Fibroblast of upper back skin (primary cell): ENCODE data around the gene NBR1.
A peak's percentile ranks its signal among the peaks of the same experiment; 100 is the strongest.
"Not testable (repeated sequence)": the region's sequence is repeated elsewhere in the genome, so short reads cannot be mapped to it uniquely, and the experiment has no call there.

Experiments
- DNase-seq: peaks from one replicate; pipeline ENCODE4 v3.0.0-alpha.2; 2013

The NBR1 gene

DNA sequence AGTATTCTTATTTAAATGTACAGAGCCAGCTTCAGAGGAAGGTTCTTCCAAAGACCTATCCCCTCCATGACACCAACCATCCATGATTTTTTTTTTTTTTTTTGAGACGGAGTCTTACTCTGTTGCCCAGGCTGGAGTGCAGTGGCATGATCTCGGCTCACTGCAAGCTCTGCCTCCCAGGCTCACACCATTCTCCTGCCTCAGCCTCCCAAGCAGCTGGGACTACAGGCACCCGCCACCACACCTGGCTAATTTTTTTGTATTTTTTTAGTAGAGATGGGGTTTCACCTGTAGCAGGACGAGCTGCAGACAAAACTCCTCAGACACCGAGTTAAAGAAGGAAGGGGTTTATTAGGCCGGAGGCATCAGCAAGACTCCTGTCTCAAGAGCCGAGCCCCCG, 11.1 kb upstream of the NBR1 start:
- DNase-seq, result not testable (repeated sequence)

DNA sequence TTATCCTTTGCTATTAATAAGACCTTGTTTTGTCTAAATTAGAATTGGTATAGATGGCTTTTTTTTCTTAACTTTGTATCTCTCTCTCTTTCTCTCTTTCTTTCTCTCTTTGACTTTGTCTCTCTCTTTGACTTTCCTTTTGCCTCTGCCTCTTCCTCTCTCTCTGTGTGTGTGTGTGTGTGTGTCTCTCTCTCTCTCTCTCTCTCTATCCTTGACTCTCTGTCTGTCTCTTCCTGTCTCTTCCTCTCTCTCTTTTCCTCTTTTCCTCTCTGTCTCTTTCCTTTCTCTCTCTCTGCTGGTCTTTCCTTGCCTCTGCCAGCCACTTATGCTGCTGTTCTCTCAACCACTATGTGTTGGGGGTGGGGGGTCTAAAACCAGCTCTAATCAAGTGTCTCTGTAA, 5.0 kb upstream of the NBR1 start:
- not testable (repeated sequence) for DNase-seq

- DNase-seq, result no peak
These were observed 1.4 kb upstream of the NBR1 start for GRCh38 chr17:43169561-43170139.

GRCh38 chr17:43170140-43170765, 761 bp upstream of the NBR1 start:
- peak; percentile 94 for DNase-seq

DNA sequence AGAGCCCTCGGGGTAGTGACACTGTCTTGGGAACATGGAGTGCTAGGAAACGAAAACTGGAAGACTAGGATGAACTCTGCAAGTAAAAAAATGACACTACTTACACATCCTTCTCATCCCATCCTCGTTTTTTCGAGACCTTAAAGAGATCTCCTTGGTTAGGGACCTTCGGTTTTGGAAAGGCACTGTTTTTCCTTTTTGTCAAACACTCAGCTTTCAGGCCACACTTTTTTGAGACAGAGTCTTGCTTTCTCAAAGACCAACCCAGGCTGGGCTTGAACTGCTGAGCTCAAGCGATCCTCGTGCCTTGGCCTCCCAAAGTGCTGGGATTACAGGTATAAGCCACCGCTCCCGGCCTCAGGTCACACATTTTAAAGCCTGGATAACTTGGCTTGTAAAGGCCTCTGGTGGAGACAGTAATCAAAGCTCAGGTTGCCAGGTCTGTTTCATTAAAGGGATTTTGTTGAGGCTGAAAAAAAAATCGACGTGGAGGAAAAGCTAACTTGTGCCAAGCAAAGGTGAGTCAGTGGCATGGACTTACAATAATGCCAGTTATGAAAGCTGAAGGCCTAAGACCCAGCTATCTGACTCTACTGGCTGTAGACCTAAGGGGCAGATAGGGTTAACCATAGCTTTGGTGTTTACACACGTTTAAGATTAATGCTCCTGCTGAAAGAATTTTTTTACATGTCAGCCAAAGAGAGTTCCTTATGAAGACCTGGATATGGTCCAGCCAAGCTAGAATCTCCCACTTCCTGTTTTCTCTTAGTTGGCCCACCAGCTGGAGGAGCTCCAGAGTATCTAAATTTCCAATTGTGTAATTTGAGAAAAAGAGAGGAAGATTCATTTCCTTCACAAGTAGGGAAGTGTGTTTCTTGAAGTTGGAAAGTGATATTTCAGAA, 823 bp downstream of the NBR1 start:
- peak; percentile 97 for DNase-seq

DNA sequence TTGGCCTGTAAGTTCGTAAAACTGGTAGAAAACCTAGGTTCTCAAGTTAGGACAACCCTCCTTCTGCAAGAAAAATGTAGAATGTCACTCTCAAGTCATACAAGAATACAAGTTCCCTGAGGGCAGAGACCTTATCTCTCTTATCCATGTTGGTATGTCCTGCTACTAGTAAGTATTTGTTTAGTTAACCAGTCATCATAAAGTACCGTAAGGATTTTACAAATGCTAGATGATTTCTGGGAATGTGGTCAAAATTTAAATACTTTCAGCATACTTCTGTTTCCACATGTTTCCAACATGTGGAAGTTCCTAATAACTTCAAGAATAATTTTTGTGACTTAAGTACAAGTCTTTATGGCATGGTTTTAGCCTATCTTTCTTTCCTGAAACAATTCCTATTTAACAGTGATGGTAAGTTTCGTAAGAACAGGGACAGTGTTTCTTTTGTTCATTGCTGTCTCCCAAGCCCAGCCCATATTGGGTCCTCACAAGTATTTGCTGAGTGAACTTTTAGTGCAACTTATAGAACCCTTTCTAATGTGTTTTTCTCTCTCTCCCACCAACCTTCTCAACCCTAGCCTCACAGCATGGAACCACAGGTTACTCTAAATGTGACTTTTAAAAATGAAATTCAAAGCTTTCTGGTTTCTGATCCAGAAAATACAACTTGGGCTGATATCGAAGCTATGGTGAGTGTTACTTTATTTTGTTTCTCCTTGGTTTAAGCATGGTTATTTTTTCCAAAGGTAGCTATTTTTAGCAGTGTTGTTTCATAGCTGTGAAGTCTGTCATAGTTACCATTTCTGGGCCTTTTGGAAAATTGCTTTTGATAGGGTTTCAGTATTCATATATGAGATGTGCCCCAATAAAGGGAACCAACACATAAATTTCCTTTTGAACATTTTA, 4.5 kb downstream of the NBR1 start:
- DNase-seq, result peak; percentile 78

DNA sequence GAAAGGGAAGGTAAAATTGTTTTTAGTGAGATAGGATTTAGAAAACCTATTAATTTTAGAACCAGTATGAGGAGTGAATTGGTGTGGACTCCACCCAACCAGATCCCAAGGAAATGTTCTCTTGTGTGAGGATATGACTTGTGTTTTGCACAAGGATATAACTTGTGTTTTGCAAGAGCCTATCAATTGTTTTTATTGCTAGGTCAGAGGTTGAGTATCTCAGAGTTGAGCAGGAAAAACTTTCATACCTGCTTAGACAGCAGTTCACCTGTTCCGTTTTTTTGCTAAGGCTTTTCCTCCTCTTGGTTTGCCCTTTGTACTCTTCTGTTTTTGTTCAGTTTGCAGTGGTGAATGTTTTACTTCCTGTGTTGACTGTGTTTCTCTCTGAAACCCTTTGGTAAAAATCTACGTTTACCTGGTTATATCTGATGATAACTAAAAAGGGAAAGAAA, 5.1 kb downstream of the NBR1 start:
- DNase-seq, result no peak

- DNase-seq, result no peak
These were observed 12.9 kb downstream of the NBR1 start for GRCh38 chr17:43183921-43184320.

DNA sequence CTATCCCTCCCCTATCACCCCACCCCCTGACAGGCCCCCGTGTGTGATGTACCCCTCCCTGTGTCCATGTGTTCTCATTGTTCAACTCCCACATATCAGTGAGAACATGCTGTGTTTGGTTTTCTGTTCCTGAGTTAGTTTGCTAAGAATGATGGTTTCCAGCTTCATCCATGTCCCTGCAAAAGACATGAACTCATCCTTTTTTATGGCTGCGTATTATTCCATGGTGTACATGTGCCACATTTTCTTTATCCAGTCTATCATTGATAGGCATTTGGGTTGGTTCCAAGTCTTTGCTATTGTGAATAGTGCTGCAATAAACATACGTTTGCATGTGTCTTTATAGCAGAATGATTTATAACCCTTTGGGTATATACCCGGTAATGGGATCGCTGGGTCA, 15.6 kb downstream of the NBR1 start:
- DNase-seq, result not testable (repeated sequence)

DNA sequence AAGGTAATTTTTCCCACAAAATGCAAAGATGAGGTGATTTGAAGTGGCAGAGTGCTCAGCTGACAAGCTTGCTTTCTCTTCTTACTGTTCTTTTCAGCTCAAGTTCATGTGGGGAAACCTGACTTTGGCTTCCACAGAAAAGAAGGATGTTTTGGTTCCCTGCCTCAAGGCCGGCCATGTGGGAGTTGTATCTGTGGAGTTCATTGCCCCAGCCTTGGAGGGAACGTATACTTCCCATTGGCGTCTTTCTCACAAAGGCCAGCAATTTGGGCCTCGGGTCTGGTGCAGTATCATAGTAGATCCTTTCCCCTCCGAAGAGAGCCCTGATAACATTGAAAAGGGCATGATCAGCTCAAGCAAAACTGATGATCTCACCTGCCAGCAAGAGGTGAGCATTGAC, 22.2 kb downstream of the NBR1 start:
- DNase-seq, result no peak

DNA sequence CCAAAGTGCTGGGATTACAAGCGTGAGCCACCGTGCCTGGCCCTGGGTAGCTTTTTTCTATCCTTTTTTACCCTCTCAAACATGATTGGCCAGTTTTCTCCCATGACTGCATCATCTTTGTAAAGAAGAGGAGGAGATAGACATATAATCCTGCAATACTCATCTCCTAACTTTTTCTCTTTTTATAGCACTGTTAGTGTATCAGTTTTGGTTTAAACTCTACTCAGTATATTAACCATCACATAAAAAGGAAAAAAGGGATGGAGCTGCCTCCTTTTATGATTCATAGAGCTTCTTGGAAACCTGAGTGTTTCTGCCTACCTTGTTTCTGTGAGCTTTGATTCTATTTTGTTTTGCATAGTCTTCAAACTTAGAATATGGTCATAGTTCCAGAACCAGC, 28.6 kb downstream of the NBR1 start:
- no peak for DNase-seq

- DNase-seq, result no peak
These were observed 29.1 kb downstream of the NBR1 start for GRCh38 chr17:43200127-43200526.

GRCh38 chr17:43203013-43203412, 32.0 kb downstream of the NBR1 start:
- not testable (repeated sequence) for DNase-seq

DNA sequence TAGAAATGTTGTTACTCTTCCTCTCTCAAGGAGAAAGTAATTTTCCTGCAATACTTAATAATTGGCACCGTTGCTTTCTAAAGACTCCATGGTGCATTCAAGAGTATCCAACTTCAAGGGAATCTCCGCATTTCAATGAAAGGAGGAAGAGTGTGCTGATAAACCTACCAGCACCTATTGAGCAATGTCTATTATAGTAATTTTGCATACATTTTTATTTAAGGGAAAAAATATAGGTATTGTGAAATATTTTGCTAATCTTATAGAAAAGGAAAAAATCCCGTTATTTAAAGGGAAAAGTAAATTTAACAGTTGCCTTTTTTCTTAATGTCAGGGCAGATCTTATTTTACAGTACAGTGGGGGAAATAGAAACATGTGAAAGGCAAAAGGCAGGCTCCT, 39.6 kb downstream of the NBR1 start:
- no peak for DNase-seq

- no peak for DNase-seq
These were observed 40.1 kb downstream of the NBR1 start for GRCh38 chr17:43211123-43211479.

DNA sequence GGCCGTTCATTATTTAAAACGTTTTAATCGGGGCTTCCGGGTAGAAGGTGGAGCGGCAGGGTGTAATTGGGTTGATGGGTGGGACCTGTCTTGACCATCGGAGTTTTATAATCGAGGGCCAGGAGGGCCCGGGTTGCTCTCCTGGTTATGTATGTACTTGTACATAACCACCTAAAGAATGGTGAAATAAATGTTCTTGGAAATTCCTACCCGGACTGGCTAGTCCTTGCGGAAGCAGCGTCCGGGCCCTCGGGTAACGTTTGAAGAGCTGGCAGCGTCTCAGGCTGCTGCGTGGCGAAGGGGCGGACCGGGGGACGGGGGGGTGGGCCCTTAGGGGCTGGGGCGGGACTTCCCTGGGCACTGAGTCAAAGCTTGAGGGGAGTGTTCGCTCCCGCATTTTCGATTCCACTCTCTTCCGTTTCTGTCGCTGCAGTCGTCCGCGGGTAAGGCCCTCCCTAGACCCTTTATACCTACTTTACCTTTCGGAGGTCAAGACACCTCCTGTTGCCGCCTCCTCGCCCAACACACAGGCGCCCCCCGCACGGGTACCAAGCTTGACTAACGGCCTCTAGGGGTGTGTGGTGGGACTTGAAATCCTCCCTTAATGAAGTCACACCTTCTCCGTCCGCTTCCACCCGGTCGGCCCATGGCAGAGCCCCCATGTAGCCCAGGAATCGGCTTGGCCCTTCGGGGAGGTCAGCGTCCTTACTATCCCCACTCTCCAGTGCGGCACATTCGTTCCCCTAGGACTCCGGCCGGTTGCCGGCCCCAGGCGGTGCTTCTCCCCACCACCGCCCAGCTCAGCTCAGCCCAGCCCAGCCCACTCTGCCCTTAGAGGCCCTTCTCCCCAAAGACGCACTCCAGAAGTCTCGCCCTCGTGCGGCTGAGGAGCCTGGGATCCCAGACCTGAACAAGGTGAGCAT, 40.7 kb downstream of the NBR1 start, which contains the start of gene TMEM106A:
Gene TMEM106A (plus strand): TSS at position 396 of the 923 bp plus-strand sequence. CDS start 1,167 bp downstream, outside the sequence.
- peak; percentile 88 for DNase-seq

DNA sequence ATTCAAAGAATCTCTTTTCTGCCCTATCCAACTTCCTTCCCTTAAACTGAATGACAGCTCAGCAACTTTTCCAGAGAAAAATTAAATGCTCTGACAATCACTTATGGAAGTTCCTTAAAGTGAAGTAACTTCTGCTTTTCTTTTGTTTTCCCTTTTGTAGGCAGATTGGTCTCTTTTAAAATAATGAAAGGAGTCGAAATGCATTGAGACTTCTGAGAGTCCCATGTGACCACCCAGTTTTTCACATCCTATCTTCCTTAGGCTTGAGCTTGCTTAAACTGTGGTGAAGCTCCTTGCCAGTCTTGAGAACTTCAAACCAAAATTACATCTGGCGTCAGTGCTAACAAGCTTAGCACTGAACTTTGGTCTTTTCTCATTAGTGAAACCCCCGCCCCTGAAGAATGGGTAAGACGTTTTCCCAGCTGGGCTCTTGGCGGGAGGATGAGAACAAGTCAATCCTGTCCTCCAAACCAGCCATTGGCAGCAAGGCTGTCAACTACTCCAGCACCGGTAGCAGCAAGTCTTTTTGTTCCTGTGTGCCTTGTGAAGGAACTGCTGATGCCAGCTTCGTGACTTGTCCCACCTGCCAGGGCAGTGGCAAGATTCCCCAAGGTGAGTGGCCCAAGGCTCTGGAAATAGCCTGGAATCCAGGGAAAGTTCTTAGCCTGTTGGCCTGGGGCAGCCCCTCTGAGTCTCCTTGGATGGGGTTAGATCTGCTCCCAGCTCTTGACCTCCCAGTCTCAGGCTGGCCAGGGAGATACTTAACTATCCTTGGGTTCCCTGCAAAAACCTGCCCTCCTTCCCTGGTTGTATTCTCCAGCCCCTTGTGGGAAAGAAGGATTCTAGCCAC, 41.9 kb downstream of the NBR1 start:
- no peak for DNase-seq

- DNase-seq, result no peak
These were observed 42.5 kb downstream of the NBR1 start for GRCh38 chr17:43213545-43213944.

- DNase-seq, result no peak
These were observed 44.3 kb downstream of the NBR1 start for GRCh38 chr17:43215341-43215740.

- DNase-seq, result no peak
These were observed 45.4 kb downstream of the NBR1 start for GRCh38 chr17:43216369-43216761.
